ENCODE measurements around the gene DOK6.

- TF ChIP-seq CTCF (IDR thresholded peaks at IDR 0.05) (no peak), EZH2 (IDR thresholded peaks at IDR 0.05; ENCODE audit: borderline replicate concordance, insufficient read depth, low read depth, low read length, poor library complexity, severe bottlenecking) (no peak)
These were observed 442.3 kb downstream of the DOK6 start for GRCh38 chr18:69843015-69843414.

Data from B cell (primary cell).